GM19351 (cell line): ENCODE data around the gene MAP3K1.
"Not testable (repeated sequence)": the region's sequence is repeated elsewhere in the genome, so short reads cannot be mapped to it uniquely, and the experiment has no call there.

Source experiments
- ATAC-seq: cut with Tn5 transposase; IDR thresholded peaks from one replicate; pipeline ENCODE4 v1.9.1; 2021; ENCODE audit warnings: mild to moderate bottlenecking, moderate library complexity; ENCODE audit not compliant: unreplicated experiment

Gene MAP3K1

GRCh38 chr5:56814963-56815657 is at the start of gene MAP3K1:
TSS of gene MAP3K1 (plus strand) at chr5:56815549. CDS start at chr5:56815574, 25 bp downstream.
- ATAC-seq = peak; percentile 47

GRCh38 chr5:56766926-56767325 is 48.4 kb upstream of the MAP3K1 start:
- no peak for ATAC-seq

- no peak for ATAC-seq
Observed at GRCh38 chr5:56769875-56770604, 45.3 kb upstream of the MAP3K1 start.

GRCh38 chr5:56772767-56773166 is 42.6 kb upstream of the MAP3K1 start:
- no peak for ATAC-seq

- ATAC-seq = no peak
Observed at GRCh38 chr5:56774957-56775356, 40.4 kb upstream of the MAP3K1 start.

- ATAC-seq = not testable (repeated sequence)
Observed at GRCh38 chr5:56776212-56776846, 39.0 kb upstream of the MAP3K1 start.

GRCh38 chr5:56783261-56783660 is 32.1 kb upstream of the MAP3K1 start:
- no peak for ATAC-seq

GRCh38 chr5:56786346-56786745 is 29.0 kb upstream of the MAP3K1 start:
- ATAC-seq = no peak

- peak; percentile 98 for ATAC-seq
Observed at GRCh38 chr5:56791396-56791795, 24.0 kb upstream of the MAP3K1 start.

GRCh38 chr5:56798521-56798920 is 16.8 kb upstream of the MAP3K1 start:
- ATAC-seq = no peak

- ATAC-seq = no peak
Observed at GRCh38 chr5:56800186-56800585, 15.2 kb upstream of the MAP3K1 start.

GRCh38 chr5:56801256-56801655 is 14.1 kb upstream of the MAP3K1 start:
- ATAC-seq = no peak

- ATAC-seq = no peak
Observed at GRCh38 chr5:56802205-56802604, 13.1 kb upstream of the MAP3K1 start.

- ATAC-seq = no peak
Observed at GRCh38 chr5:56803025-56803424, 12.3 kb upstream of the MAP3K1 start.

- ATAC-seq = no peak
Observed at GRCh38 chr5:56803894-56804293, 11.5 kb upstream of the MAP3K1 start.

- no peak for ATAC-seq
Observed at GRCh38 chr5:56807679-56808078, 7.7 kb upstream of the MAP3K1 start.

- no peak for ATAC-seq
Observed at GRCh38 chr5:56808211-56808610, 7.1 kb upstream of the MAP3K1 start.

GRCh38 chr5:56810826-56811225 is 4.5 kb upstream of the MAP3K1 start:
- no peak for ATAC-seq

- ATAC-seq = no peak
Observed at GRCh38 chr5:56812110-56812509, 3.2 kb upstream of the MAP3K1 start.

- no peak for ATAC-seq
Observed at GRCh38 chr5:56813302-56813701, 2.0 kb upstream of the MAP3K1 start.

GRCh38 chr5:56814361-56814962 is 887 bp upstream of the MAP3K1 start:
- no peak for ATAC-seq
